ENCODE data around the gene LRRC8D.

DNA sequence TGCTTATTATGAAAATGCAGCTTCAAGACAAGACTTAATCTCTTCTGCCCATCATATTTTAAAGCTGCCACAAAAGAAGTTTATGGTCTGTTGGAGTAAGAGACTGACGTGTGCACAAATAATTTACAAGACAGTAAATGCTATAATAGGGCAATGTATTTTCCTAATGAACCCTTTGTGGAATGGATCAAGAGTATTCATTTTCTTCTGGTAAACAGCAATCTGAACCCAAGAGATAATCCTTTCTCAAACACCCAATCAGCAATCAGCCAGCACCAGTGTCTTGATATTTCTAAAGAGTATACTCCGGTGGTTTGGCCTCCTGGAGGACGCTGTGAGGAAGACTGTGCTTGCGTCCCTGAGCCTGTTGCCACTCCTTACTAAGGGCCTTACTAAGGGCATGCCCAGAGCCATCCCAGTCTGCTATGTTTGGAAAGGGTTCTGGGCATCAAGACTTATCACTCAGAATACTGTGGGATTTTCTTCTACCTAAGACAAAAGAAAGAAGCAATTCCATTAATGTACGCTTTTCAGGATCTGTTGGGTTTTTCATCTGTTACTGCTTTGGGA lies 48.8 kb upstream of the LRRC8D start:
- no peak for TF ChIP-seq POLR2A (IDR thresholded peaks at IDR 0.05)
- TF ChIP-seq, protein P1, sequence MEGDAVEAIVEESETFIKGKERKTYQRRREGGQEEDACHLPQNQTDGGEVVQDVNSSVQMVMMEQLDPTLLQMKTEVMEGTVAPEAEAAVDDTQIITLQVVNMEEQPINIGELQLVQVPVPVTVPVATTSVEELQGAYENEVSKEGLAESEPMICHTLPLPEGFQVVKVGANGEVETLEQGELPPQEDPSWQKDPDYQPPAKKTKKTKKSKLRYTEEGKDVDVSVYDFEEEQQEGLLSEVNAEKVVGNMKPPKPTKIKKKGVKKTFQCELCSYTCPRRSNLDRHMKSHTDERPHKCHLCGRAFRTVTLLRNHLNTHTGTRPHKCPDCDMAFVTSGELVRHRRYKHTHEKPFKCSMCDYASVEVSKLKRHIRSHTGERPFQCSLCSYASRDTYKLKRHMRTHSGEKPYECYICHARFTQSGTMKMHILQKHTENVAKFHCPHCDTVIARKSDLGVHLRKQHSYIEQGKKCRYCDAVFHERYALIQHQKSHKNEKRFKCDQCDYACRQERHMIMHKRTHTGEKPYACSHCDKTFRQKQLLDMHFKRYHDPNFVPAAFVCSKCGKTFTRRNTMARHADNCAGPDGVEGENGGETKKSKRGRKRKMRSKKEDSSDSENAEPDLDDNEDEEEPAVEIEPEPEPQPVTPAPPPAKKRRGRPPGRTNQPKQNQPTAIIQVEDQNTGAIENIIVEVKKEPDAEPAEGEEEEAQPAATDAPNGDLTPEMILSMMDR (IDR thresholded peaks at IDR 0.05): no peak

Measured in esophagus squamous epithelium (tissue), 4 donors.